ENCODE data around the gene PRKAG1. TPM values are rescaled to one million over a fixed set of nuclear protein-coding genes. Genes with fewer than 3 reads are reported as not detected.

The PRKAG1 gene
- total RNA-seq, 1 experiment from 2014 or later, result 51.1 TPM

DNA sequence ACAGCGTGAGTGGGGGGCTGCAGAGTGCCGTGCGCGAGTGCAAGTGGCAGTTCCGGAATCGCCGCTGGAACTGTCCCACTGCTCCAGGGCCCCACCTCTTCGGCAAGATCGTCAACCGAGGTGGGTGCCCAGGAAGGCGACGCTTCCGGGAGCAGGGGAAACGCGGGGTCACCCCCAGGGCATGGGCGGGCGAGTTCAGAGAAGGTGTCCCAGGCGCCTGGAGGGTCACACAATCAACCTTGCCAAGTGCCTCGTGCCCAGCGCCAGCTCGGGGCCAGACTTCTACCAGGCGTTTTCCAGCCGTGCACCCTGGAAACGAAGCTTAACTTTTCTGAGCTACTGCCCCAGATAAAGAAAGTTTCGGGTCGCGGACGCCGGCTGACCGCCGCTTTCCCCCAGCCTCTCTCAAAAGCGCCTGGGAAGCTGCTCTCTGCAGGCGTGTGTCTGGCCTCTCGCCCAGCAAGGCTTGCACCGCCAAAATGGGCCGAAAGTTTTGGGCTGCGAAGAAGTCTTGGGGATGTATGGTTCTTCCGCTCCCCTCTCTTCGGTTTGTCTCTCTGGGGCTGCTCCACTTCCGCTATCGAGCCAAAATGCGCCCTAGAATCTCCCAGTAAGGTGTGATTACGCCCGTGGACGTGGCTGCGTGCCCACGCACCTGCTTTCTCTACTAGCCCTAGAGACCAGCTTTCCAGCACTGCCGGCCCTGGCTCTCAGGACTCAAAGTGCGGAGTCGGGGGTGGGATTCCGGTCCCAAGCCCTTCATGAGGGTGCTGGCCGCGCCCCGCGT, 38.8 kb downstream of the PRKAG1 start:
- DNase-seq, result peak; percentile 76
- Histone ChIP-seq H3K36me3 (replicated peaks; ENCODE audit: control insufficient read depth, insufficient read depth, low read length) (no peaks in the 10 kb centered on the region), H3K27me3 (ENCODE audit: control insufficient read depth, insufficient read depth, low read length) (peaks cover 97% of the 10 kb centered on the region), H3K4me3 (ENCODE audit: insufficient read depth, low read depth, low read length) (peak overlapping the region; percentile 3; the same call in 1 of the 2 replicates)

DNA sequence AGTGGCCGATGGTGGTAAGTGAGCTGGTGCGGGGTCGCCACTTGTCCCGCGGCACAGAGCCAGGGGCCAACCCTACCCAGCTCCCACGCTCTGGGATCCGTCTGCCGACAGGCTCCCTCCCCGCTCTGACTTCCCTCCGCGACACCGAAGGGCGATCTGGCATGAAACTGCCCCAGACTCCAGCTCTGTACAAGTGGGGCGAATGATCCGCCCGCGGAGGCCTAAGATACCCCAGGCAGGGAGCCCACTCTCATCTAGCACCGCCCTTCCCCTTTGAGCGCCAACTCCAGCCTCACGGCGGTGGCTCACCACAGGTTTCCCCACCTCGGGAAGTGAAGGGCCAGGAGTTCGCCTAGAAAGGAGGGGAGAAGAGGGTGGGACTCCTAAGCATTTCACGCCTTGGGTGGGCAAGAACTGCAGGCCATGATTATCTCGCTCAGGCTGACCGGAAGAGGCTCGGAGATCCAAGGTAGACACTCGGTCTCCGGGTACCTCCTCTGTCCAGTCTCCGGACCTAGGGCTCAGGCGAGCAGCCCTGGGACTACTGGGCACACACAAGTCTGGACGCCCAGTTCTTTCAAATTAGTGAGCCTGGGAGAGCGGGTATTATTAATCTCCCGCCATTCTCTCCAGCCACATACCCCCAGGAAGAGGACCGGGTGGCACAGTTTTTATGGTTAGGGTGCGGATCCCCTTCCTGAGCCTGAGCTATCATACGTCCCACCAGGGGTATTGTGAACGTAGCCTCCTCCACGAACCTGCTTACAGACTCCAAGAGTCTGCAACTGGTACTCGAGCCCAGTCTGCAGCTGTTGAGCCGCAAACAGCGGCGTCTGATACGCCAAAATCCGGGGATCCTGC, 39.6 kb downstream of the PRKAG1 start:
- H3K4me3 ChIP-seq (ENCODE audit: insufficient read depth, low read depth, low read length), result peak overlapping the region; percentile 12
- H3K27me3 ChIP-seq (ENCODE audit: control insufficient read depth, insufficient read depth, low read length), result peaks cover 97% of the 10 kb centered on the region
- peak; percentile 68 for DNase-seq
- no peaks in the 10 kb centered on the region for H3K36me3 ChIP-seq (replicated peaks; ENCODE audit: control insufficient read depth, insufficient read depth, low read length)

DNA sequence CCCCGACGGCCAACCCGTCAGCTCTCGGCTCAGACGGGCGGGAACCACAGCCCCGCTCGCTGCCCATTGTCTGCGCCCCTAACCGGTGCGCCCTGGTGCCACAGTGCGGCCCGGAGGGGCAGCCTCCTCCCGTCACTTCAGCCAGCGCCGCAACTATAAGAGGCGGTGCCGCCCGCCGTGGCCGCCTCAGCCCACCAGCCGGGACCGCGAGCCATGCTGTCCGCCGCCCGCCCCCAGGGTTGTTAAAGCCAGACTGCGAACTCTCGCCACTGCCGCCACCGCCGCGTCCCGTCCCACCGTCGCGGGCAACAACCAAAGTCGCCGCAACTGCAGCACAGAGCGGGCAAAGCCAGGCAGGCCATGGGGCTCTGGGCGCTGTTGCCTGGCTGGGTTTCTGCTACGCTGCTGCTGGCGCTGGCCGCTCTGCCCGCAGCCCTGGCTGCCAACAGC, 40.3 kb downstream of the PRKAG1 start, which contains the start of gene WNT1:
Gene WNT1, plus strand, starts transcription at position 32 of the 450 bp plus-strand sequence. Its CDS starts 329 bp downstream, at position 361.
- DNase-seq, result no peak
- Histone ChIP-seq H3K4me3 (ENCODE audit: insufficient read depth, low read depth, low read length) (peak within 1 kb of the TSS; percentile 12), H3K27me3 (ENCODE audit: control insufficient read depth, insufficient read depth, low read length) (peaks cover 97% of the 10 kb centered on the region), H3K36me3 (replicated peaks; ENCODE audit: control insufficient read depth, insufficient read depth, low read length) (no peaks in the 10 kb centered on the region)

DNA sequence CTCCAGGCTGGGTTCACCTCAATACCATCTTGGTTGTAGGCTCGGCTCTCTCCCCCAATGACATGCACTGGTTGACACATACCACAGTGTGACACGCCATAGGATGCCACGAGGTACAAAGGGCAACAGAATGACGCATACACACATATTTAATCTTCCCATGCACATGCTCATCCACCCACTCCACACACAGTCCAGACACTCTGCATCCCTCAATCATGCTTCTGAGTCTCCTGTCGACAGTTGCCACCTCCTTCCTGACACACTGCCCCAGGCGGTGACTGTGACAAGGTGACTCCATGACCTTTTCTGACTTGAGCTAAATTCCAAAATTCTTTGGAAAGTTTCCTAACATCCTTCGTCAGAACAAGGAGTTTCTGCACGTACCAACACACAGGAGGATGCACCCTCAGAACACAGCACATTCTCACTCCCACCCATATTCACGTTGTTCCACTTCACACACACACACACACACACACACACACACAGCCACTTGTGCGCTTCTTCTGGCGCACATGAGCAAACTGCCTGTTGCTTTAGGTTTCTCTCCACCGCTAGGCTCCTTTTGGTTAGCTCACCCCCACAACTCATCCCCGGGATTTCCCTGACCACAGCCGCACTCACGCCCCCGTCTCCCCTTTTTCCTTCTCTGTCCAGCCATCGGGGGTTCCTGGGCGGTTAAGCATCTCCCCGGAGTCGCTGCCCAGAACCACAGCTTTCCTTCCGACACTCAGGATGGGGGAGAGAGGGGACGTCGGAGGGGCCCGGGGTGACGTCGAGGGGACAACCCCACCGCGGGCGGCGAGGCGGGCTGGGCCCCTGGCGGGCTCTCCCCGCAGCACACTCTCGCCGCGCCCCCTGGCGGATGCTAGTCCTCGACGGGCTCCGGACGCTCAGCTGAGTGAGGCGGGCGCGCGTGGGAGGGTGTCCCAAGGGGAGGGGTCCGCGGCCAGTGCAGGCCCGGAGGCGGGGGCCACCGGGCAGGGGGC, 41.0 kb downstream of the PRKAG1 start:
- peak; percentile 94 for DNase-seq
- Histone ChIP-seq H3K36me3 (replicated peaks; ENCODE audit: control insufficient read depth, insufficient read depth, low read length) (no peaks in the 10 kb centered on the region), H3K4me3 (ENCODE audit: insufficient read depth, low read depth, low read length) (peak overlapping the region; percentile 12), H3K27me3 (ENCODE audit: control insufficient read depth, insufficient read depth, low read length) (peaks cover 98% of the 10 kb centered on the region)

DNA sequence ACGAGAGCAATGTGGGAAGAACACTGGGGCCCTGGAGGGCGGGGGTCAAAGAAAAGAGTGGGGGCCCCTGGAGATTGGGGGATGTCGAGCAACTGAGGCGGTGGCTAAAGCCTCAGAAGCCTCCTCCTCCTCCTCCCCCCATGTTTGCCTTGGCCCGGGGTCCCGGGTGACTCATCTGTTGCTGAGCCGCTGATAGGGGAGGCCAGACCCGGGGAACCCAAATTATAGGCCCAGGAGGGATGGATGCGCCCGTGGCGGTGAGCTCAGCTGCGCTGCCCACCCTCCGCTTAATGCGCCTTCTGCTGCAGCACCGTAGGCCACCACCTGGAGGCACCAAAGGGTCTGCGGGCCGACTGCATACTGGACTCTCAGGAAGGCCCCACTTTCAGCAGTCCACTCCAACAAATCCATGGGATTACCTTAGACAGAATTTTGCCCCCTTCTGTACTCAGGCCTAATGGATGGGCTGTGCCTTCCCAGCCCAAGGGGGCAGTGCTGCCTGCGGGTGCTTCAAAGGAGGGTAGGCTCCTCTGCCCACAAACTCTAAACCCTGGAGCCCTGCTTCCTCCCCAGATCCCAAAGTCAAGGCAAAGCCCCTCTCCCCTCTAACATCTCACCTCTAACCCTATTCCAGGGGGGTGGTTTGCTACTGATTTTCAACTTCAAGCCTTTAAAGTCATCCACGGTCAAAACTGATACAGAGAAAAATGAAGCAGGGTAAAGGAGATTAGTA, 44.5 kb downstream of the PRKAG1 start:
- peak; percentile 89 for DNase-seq
- Histone ChIP-seq H3K27me3 (ENCODE audit: control insufficient read depth, insufficient read depth, low read length) (peaks cover 98% of the 10 kb centered on the region), H3K4me3 (ENCODE audit: insufficient read depth, low read depth, low read length) (no peak overlapping the region; the same call in 1 of the 2 replicates), H3K36me3 (replicated peaks; ENCODE audit: control insufficient read depth, insufficient read depth, low read length) (no peaks in the 10 kb centered on the region)

DNA sequence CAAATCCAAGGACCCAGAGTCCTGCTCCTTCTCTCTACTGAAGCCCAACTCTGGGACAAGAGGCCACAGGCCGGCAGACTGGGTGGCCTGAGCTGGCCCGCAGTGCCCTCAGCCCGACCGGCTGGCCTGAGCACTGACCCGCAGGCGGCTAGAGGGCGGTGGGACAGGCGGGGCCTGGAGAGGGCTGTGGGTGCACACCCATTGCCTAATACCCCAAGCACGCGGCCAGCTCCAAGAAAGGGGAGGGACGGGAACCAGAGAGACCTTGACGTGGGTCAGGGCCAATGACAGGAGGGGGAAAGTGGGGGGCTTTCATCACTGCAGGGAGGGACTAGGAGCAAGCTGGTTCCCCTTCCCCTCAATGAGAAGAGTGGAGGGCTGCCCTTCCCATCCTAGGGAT, 45.0 kb downstream of the PRKAG1 start:
- DNase-seq, result peak; percentile 71
- Histone ChIP-seq H3K36me3 (replicated peaks; ENCODE audit: control insufficient read depth, insufficient read depth, low read length) (no peaks in the 10 kb centered on the region), H3K4me3 (ENCODE audit: insufficient read depth, low read depth, low read length) (no peak overlapping the region), H3K27me3 (ENCODE audit: control insufficient read depth, insufficient read depth, low read length) (peaks cover 96% of the 10 kb centered on the region)

DNA sequence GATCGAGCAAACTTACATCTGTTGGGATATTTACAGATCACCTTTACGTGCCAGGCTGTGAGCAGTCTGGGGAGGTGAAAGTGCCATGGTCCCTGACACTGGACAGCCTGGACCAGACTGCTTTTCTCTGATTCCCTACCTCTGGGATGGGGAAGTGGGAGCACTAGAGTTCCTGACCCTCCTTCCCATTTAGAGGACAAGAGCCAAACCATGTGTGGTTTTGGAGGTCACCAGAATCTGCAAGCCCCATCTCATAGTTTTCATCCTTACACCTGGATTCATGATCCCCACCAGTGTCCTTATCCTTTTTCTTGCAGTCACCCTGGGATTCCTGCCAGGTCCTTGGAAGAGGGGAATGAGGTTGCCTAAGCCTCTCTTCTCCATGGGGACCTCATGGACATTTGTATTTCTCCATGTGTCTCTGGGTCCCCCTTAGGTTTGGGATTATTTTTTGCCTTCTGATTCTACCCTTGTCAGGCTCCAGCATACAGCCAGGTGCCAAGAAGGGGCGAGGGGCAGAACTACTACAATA, 45.6 kb downstream of the PRKAG1 start:
- no peak for DNase-seq
- Histone ChIP-seq H3K36me3 (replicated peaks; ENCODE audit: control insufficient read depth, insufficient read depth, low read length) (no peaks in the 10 kb centered on the region), H3K27me3 (ENCODE audit: control insufficient read depth, insufficient read depth, low read length) (peaks cover 96% of the 10 kb centered on the region), H3K4me3 (ENCODE audit: insufficient read depth, low read depth, low read length) (no peak overlapping the region)

DNA sequence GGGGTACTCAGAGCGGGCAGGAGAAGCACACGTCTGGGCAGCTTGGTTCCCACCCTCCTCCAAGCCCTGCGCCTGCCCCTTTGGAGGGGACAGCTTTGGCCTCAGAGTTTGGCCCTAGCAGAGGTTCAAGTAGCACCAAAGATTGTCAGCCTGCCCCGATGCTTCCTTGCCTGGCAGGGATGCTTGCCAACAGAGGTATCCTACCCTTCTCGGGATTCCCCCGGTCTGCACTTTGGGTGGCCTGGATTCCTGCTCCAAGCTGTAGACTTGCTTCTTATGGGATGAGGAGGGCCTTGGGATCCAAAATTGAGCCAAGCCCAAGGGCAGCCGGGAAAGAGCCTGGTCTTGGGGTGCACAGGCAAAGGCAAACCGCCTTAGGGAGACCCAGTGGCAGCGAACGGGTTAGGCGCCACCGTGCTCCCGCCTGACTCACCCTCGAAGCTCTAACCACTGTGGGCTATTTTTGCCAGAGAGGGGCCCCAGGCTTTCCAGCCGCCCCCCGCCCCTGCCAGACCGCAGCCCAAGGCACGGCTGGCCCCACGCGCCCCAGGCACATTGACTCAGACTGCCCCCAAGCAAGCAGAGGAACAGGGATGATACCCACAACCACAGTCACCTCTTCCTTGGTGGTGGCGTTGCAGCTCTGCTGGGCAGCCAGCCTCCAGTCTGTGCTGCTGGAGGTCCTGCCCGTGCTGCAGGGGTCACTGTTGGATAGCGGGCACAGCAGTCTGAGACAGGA, 46.2 kb downstream of the PRKAG1 start:
- Histone ChIP-seq H3K4me3 (ENCODE audit: insufficient read depth, low read depth, low read length) (no peak overlapping the region), H3K27me3 (ENCODE audit: control insufficient read depth, insufficient read depth, low read length) (peaks cover 94% of the 10 kb centered on the region), H3K36me3 (replicated peaks; ENCODE audit: control insufficient read depth, insufficient read depth, low read length) (no peaks in the 10 kb centered on the region)
- peak; percentile 74 for DNase-seq

DNA sequence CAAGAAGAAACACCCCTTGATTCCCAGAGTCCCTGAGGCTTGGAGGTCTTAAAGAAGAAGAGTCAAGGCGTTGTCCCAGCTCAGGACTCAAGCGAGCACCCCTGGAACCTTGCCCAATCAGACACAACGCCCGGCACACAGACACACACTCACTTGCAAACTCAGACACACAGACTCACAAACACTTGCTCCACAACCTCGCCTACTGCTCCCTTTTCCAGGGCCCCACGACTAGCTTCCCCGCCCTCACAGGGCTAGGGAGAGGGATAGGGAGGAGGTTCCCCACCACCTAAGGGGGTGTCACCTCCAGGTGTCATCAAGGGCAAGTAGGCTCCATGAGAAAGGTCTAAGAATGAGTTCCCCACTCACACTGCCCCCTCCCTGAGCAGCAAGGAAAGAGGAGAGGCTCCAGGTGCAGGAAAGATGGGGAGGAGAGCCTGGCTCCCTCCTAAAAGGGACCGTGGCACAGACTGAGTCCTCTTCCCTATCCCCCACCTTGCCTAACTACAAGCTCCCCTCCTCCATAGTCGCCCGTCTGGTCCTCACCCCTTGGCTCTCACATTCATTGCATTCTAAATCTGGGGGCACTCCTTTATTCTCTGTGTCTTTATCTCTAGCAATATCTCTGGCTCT, 47.8 kb downstream of the PRKAG1 start:
- peak; percentile 68 for DNase-seq
- Histone ChIP-seq H3K4me3 (ENCODE audit: insufficient read depth, low read depth, low read length) (peak overlapping the region; percentile 60; the same call in 1 of the 2 replicates), H3K27me3 (ENCODE audit: control insufficient read depth, insufficient read depth, low read length) (peaks cover 88% of the 10 kb centered on the region), H3K36me3 (replicated peaks; ENCODE audit: control insufficient read depth, insufficient read depth, low read length) (no peaks in the 10 kb centered on the region)

DNA sequence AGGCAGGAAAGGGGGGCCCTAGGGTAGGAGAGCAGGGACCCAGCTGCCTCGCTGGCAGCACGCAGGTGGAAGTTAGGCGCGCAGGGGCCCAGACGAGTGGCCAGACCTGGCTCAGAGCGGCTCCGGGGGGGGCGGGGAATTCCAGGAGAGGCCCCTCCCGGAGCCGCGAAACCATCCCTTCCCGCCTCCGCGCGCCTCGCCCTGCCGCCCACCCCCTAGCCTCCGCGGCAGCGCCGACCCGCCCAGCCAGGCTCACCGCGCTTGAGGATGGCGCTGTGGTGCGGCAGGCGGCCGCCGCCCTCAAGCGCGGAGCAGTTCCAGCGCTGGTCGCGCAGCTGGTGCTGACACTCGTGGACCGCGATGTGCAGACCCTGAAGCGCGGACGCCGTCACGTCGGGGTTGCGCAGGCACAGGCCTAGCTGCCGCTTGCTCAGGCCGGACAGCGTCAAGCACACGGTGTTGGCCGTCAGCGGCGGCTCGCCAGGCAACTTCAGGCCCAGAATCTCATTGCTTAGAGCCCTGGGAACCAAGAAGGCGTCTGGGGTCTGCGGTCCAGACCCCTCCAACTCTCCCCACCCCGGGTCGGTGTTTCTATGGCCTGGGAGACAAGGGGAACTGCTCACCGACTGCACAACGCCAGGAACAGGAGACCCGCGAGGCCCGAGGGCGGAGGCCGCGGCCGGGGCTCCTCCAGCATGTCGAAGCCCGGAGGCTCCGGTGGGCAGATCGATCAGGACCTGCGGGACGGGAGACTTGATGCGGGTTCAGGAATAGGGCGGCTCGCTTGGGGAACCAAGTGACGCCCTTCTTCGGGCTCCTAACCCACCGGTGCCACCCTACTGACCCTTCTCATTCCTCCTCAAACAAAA, 48.5 kb downstream of the PRKAG1 start:
- peak; percentile 92 for DNase-seq
- Histone ChIP-seq H3K36me3 (replicated peaks; ENCODE audit: control insufficient read depth, insufficient read depth, low read length) (no peaks in the 10 kb centered on the region), H3K4me3 (ENCODE audit: insufficient read depth, low read depth, low read length) (peak overlapping the region; percentile 23), H3K27me3 (ENCODE audit: control insufficient read depth, insufficient read depth, low read length) (peaks cover 80% of the 10 kb centered on the region)

DNA sequence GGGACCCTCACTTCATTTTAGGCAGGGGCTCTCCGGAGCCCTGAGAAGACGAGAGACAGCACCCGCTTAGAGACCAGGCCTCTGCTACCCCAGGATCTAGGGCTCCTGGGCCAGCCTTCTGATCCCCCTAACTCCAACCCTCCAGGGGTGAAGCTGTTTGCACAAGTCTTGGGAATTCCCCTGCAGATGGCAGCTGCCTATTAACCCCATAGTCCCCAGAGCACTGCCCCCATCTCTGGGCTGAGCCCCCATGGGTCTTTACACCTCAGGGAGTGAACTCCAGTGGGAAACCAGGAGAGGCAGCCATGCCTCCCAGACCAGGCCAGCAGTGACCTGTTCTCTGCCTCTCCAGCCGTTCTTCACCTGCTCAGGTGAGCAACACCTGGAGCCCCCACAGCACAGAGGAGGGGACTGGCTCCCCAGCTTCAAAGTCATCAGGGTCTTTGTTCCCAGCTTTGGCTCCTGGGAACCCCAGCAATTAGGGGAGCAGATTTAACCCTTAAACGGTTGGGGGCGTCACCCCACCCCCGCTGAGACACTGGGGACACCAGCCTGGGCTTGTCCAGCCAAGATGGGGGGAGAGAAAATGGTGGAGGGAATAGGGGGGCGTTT, 49.3 kb downstream of the PRKAG1 start:
- peak; percentile 81 for DNase-seq
- Histone ChIP-seq H3K27me3 (ENCODE audit: control insufficient read depth, insufficient read depth, low read length) (peaks cover 73% of the 10 kb centered on the region), H3K4me3 (ENCODE audit: insufficient read depth, low read depth, low read length) (no peak overlapping the region), H3K36me3 (replicated peaks; ENCODE audit: control insufficient read depth, insufficient read depth, low read length) (no peaks in the 10 kb centered on the region)
